ENCODE results near the gene EXOC5.

The EXOC5 gene

DNA sequence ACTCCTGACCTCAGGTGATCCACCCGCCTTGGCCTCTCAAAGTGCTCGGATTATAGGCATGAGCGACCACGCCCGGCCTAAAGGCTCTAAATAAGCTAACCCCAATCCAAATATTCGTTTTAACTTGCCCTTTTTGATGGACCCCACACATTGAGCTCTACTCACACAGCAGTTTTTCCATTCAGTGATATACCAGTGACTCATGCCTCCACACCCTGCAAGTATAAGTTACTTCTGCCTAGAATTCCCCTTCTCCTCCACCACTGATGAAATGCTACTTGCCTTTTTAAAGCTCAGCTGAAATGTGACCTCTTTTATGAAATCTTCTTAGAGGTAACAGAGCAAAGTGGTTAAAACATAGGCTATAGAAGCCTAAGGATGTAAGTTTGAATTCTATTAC lies 68.8 kb downstream of the EXOC5 start:
- TF ChIP-seq, protein P1, sequence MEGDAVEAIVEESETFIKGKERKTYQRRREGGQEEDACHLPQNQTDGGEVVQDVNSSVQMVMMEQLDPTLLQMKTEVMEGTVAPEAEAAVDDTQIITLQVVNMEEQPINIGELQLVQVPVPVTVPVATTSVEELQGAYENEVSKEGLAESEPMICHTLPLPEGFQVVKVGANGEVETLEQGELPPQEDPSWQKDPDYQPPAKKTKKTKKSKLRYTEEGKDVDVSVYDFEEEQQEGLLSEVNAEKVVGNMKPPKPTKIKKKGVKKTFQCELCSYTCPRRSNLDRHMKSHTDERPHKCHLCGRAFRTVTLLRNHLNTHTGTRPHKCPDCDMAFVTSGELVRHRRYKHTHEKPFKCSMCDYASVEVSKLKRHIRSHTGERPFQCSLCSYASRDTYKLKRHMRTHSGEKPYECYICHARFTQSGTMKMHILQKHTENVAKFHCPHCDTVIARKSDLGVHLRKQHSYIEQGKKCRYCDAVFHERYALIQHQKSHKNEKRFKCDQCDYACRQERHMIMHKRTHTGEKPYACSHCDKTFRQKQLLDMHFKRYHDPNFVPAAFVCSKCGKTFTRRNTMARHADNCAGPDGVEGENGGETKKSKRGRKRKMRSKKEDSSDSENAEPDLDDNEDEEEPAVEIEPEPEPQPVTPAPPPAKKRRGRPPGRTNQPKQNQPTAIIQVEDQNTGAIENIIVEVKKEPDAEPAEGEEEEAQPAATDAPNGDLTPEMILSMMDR (IDR thresholded peaks at IDR 0.05; ENCODE audit: low read depth, low read length) = no peak
- peak; percentile 47 to 76 for DNase-seq (ENCODE audit: low read depth in 2 of 2)

DNA sequence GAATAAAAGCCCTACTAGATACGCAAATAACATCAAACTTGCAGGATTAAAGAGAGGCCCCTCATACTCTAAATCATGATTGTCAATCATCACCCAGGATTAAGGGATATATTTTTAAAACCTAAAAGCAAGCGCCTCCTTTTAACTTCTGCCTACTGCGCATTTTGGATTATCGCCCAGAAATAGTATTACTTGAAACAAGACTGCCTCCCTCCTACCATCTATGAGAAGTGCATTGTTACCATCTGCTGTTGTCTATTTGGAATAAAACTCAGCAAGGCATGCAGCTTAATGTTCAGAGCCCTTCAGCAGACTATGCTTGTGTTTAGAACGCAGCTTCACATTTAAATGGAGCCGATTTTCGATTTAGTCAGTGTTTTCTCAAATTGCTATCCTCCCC lies 79.6 kb downstream of the EXOC5 start:
- DNase-seq (ENCODE audit: low read depth in 2 of 2) = peak; percentile 25 to 34
- TF ChIP-seq, protein P1 (IDR thresholded peaks at IDR 0.05; ENCODE audit: low read depth, low read length) = peak; percentile 6
- no peak overlapping the region for H3K4me3 ChIP-seq (replicated peaks in 1 of 2; ENCODE audit: low read depth in 2 of 2, low read length in 2 of 2)

More for the DNA sequence above, 68.8 kb downstream of the EXOC5 start:
- no peak overlapping the region for H3K4me3 ChIP-seq (replicated peaks in 1 of 2; ENCODE audit: low read depth in 2 of 2, low read length in 2 of 2)

DNA sequence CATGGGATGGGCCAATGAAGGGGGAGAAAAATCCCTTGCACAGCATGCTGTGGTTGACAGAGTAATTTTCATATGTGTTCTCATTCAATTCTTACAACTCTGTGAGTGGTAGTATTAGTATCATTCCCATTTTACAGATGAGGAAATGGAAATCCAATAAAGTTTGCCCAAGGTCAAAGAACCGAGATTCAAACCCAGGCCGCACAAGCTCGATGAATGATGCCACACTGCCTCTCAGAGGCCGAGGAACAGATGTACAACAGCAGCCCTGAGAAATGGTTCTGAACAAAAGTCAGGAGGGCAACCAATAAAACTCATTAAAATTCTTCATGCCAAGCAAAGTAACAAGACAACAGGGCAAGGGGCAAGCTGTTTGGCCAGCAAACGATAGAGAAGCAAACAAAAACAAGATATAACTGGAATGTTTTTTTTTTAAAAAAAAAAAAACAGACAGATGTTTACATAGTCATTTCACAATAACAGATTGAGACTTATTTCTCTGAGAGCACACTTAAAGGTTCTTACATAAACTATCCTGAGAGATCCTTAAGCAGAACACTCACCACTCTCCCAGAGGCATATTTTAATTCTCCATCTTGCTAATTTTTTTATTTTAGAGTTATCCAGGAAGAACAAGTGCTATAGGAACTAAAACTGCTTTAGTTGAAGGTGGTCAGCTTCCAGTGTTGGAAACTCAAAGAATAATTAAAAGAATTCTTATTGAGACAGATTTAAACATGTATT lies 85.8 kb downstream of the EXOC5 start:
- peak; percentile 7 to 26 for DNase-seq (ENCODE audit: low read depth in 2 of 2)
- H3K4me3 ChIP-seq (replicated peaks in 1 of 2; ENCODE audit: low read depth in 2 of 2, low read length in 2 of 2) = no peak overlapping the region
- TF ChIP-seq, protein P1 (IDR thresholded peaks at IDR 0.05; ENCODE audit: low read depth, low read length) = peak; percentile 34

DNA sequence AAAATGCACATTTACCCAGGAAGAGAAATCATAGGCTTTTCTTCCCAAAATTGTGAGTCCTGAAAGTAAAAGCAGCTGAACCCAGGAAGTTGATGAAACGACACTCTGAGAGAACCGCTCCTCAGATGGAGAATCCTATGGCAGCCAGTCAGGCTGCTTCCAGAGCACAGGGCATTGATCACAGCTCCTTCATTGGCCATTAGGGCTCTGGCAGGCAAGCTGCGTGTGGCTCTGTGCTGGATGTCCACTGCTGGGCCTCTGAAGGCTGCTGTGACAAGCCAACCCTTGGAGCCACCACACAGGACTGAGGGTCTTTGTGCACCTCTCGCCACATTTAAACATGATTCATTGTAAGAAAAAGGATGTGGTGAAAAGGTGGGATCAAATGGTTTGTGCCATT lies 89.4 kb downstream of the EXOC5 start:
- no peak for DNase-seq (ENCODE audit: low read depth in 2 of 2)
- no peak overlapping the region for H3K4me3 ChIP-seq (replicated peaks in 1 of 2; ENCODE audit: low read depth in 2 of 2, low read length in 2 of 2)
- TF ChIP-seq, protein P1 (IDR thresholded peaks at IDR 0.05; ENCODE audit: low read depth, low read length) = no peak

DNA sequence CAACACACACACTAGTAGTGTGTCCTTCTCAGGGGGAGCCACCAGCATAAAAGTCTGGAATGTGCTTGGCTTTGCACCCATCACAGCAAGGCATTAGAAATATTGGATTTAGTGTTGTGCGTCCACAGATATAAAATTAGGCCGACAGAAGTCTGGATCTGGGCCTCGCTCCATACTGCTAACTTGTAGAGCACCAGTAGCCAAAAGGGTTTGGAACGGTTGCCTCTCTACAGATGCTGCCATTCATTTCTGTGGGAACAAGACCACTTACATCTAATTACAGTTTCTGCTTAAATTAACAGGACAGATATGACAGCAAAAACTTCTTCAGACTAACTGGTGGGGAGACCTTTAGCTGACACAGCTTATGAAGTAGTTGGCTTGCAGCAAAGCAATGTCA lies 94.2 kb downstream of the EXOC5 start:
- TF ChIP-seq, protein P1 (IDR thresholded peaks at IDR 0.05; ENCODE audit: low read depth, low read length) = no peak
- H3K4me3 ChIP-seq (replicated peaks in 1 of 2; ENCODE audit: low read depth in 2 of 2, low read length in 2 of 2) = no peak overlapping the region

DNA sequence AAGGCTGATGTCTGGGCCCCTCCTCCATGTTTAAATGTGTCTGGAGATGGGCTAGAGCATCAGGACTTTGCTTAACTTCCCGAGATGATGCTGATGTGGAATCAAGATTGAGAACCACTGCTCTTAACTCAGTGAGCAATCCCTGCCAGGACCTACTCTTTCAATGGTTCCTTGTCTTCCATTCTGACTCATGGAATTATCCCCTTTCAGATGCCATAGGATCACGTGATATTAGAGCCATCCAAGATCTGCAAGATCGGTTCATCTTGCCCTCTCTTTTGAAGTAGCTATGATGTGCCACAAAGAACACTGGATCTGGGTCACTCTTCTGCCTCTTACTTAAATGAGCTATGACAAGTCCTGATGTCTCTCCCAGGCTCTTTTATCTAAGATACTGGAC lies 96.8 kb downstream of the EXOC5 start:
- no peak overlapping the region for H3K4me3 ChIP-seq (replicated peaks in 1 of 2; ENCODE audit: low read depth in 2 of 2, low read length in 2 of 2)
- TF ChIP-seq, protein P1 (IDR thresholded peaks at IDR 0.05; ENCODE audit: low read depth, low read length) = no peak
- no peak for DNase-seq (ENCODE audit: low read depth in 2 of 2)

More for the DNA sequence above, 94.2 kb downstream of the EXOC5 start:
- no peak for DNase-seq (ENCODE audit: low read depth in 2 of 2)

DNA sequence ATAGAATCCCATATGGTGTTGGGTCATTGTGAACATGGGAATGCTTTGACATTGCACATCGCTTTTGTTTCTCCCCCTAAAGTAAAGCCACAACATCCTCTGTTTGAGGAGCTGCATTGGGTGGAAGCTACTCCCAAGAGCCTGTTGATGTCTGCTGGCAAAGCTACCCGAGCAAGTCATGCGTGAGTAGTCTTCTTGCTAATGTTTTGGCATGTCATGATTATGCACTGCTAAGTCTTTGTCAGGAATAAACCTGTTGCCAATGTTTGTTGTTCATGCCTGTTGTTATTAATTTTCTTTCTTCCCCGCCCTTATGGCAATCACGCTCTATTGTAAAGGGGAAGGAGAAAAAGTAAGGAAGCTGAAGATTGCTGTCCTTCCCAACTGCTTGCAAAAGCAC lies 97.3 kb downstream of the EXOC5 start:
- H3K4me3 ChIP-seq (replicated peaks in 1 of 2; ENCODE audit: low read depth in 2 of 2, low read length in 2 of 2) = no peak overlapping the region
- TF ChIP-seq, protein P1 (IDR thresholded peaks at IDR 0.05; ENCODE audit: low read depth, low read length) = no peak

More for the DNA sequence above, 97.3 kb downstream of the EXOC5 start:
- DNase-seq (ENCODE audit: low read depth in 2 of 2) = no peak

Data from cardiac fibroblast (primary cell).